NT2/D1 (cell line): ENCODE results near the gene KRTAP5-9.

ENCODE experiments used
- SUZ12 ChIP-seq: IDR thresholded peaks from 2 replicates; pipeline ENCODE4 v1.6.1; 2011; ENCODE audit not compliant: insufficient read length, insufficient read depth; ENCODE audit errors: extremely low read depth
- YY1 ChIP-seq: IDR thresholded peaks from 2 replicates; pipeline ENCODE4 v1.6.1; 2011; ENCODE audit not compliant: insufficient read length, insufficient read depth
- ZNF274 ChIP-seq: IDR thresholded peaks from 2 replicates; pipeline ENCODE4 v1.6.1; 2011; ENCODE audit warnings: mild to moderate bottlenecking, low read depth, low read length

- TF ChIP-seq YY1 (no peak), SUZ12 (no peak), ZNF274 (no peak)
These were observed 46.2 kb upstream of the KRTAP5-9 start for GRCh38 chr11:71502026-71502425.
